Activated B cell treated with CpG ODN at 0.5 μM for 24 hours (primary cell): ENCODE data around the gene MRPS26. TPM values are rescaled to one million over a fixed set of nuclear protein-coding genes. Genes with fewer than 3 reads are reported as not detected.
A peak's percentile ranks its signal among the peaks of the same experiment; 100 is the strongest.

Experiments
- ATAC-seq: fragments of 200-7000 bp; cut with Tn5 transposase; one replicate; pipeline ENCODE4 v1.10.0; 2021; ENCODE audit warnings: low read depth, mild to moderate bottlenecking, moderate library complexity
- CTCF ChIA-PET: fragments of 350-600 bp; sonication (Branson Sonifier 250); formaldehyde crosslinking; loops from one replicate; lab custom pipeline; 2021; ENCODE audit warnings: antibody characterized with exemption; lab: Charles Lee
- POLR2A ChIA-PET: fragments of 350-600 bp; sonication (Branson Sonifier 250); formaldehyde crosslinking; loops from one replicate; lab custom pipeline; 2021; ENCODE audit warnings: antibody characterized with exemption; lab: Charles Lee
- DNase-seq: peaks from one replicate; pipeline ENCODE4 v3.0.0; 2022
- H3K27ac Mint-ChIP-seq: one replicate; pipeline ENCODE4 v1.8.0; 2020; ENCODE audit warnings: mixed read lengths
- H3K27me3 Mint-ChIP-seq: one replicate; pipeline ENCODE4 v1.8.0; 2021; ENCODE audit warnings: mixed read lengths
- H3K36me3 Mint-ChIP-seq: one replicate; pipeline ENCODE4 v1.8.0; 2021; ENCODE audit warnings: low read depth, mixed read lengths
- H3K4me1 Mint-ChIP-seq: one replicate; pipeline ENCODE4 v1.8.0; 2021; ENCODE audit warnings: mixed read lengths
- H3K4me3 Mint-ChIP-seq: one replicate; pipeline ENCODE4 v1.8.0; 2020; ENCODE audit warnings: mild to moderate bottlenecking, mixed read lengths
- H3K9me3 Mint-ChIP-seq: one replicate; pipeline ENCODE4 v1.8.0; 2020; ENCODE audit warnings: mixed read lengths
- intact Hi-C: fragments of 100-400 bp; cut with micrococcal nuclease; formaldehyde crosslinking; loops from one replicate; pipeline ENCODE4 v1.15.1; 2024
- total RNA-seq: library from RNA; stranded (reverse); gene quantifications from 2 replicates; pipeline ENCODE4 v1.2.3, GENCODE V29; 2022
- TF ChIP-seq, protein P1 (sequence below): fragments of 200-600 bp; IDR thresholded peaks from one replicate; pipeline ENCODE4 v1.8.0; 2022; ENCODE audit warnings: antibody characterized with exemption, mild to moderate bottlenecking

The MRPS26 gene
- total RNA-seq, 1 donor from 2014 or later: 30.6 TPM

DNA sequence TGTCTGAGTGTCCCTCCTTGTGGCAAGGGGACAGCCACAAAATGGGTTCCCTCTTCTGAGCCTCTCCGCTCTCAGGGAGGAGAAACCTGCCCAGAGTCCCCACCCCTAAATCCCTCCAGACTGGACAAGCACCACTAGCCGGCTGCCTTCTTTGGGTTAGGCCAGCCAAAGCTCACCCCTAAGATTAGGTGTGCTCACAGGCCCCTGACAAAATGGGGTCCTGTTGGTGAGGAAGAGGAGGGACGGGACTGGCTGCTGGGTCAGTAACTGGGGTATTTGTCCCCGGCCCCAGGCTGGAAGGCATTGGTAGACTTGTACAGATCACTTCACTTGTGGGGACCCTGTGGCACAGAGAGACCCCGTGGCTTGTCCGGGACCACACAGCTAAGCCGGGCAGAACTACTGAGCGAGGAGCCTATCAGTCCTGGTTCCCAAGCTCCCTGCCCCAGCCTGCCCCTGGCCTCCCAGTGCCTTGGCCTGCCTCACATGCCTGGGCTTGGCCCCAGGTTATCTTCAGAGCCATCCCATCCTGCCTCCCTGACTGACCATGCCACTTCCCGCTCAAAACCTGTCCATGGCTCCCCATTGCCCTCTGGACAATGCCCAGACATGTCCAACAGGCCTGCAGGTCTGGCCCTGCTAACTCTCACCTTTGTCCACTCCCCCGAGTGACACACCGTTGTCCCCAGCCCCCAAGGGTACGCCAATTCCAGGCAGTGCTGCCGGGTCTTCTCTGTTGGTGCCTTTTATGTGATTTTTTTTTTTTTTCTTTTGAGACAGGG, 49.2 kb downstream of the MRPS26 start:
- intact Hi-C loops: no loop called here
- ChIA-PET CTCF (interaction anchor here (0.7 kb wide), 1 partner anchor 300 kb away, joined by 3 read pairs; no protein-coding TSS in a partner anchor), POLR2A (interaction anchor here (0.7 kb wide), 1 partner anchor 1224 kb away, joined by 3 read pairs; no protein-coding TSS in a partner anchor)
- ATAC-seq (no peak), DNase-seq (no peak)
- Mint-ChIP-seq H3K27ac (peak overlapping the region; percentile 31), H3K4me1 (peaks cover 23% of the 10 kb centered on the region), H3K36me3 (no peaks in the 10 kb centered on the region), H3K27me3 (peaks cover 13% of the 10 kb centered on the region), H3K9me3 (no peaks in the 10 kb centered on the region), H3K4me3 (no peak overlapping the region)
- TF ChIP-seq, protein P1, sequence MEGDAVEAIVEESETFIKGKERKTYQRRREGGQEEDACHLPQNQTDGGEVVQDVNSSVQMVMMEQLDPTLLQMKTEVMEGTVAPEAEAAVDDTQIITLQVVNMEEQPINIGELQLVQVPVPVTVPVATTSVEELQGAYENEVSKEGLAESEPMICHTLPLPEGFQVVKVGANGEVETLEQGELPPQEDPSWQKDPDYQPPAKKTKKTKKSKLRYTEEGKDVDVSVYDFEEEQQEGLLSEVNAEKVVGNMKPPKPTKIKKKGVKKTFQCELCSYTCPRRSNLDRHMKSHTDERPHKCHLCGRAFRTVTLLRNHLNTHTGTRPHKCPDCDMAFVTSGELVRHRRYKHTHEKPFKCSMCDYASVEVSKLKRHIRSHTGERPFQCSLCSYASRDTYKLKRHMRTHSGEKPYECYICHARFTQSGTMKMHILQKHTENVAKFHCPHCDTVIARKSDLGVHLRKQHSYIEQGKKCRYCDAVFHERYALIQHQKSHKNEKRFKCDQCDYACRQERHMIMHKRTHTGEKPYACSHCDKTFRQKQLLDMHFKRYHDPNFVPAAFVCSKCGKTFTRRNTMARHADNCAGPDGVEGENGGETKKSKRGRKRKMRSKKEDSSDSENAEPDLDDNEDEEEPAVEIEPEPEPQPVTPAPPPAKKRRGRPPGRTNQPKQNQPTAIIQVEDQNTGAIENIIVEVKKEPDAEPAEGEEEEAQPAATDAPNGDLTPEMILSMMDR: no peak

Other genes starting within 250 kb of the MRPS26 start
- 8.5 and 9.8 TPM in 2 replicates for gene CPXM1, start 245.4 kb upstream of the MRPS26 start, total RNA-seq
- gene C20orf141, start 231.1 kb upstream of the MRPS26 start, total RNA-seq: not detected in 2 replicates
- not detected in 2 replicates for gene TMEM239, start 229.7 kb upstream of the MRPS26 start, total RNA-seq
- 53.2 and 59.1 TPM in 2 replicates for gene PCED1A, start 205.4 kb upstream of the MRPS26 start, total RNA-seq
- gene VPS16, start 205.3 kb upstream of the MRPS26 start, total RNA-seq: 54.7 and 56.9 TPM in 2 replicates
- gene PTPRA, start 172.6 kb upstream of the MRPS26 start, total RNA-seq: 43.6 and 46.7 TPM in 2 replicates
- 0.75 TPM in 1 of 2 replicates, not detected in the other for gene GNRH2, start 2.4 kb upstream of the MRPS26 start, total RNA-seq
- not detected in 2 replicates for gene OXT, start 25.6 kb downstream of the MRPS26 start, total RNA-seq
- not detected in 2 replicates for gene AVP, start 38.7 kb downstream of the MRPS26 start, total RNA-seq
- gene FASTKD5, start 113.8 kb downstream of the MRPS26 start, total RNA-seq: 23.7 and 24.6 TPM in 2 replicates
- gene UBOX5, start 113.8 kb downstream of the MRPS26 start, total RNA-seq: 8.9 and 9.6 TPM in 2 replicates
- 0.64 and 0.84 TPM in 2 replicates for gene LZTS3, start 127.5 kb downstream of the MRPS26 start, total RNA-seq
- gene DDRGK1, start 158.6 kb downstream of the MRPS26 start, total RNA-seq: 37.1 and 46.1 TPM in 2 replicates
- gene ITPA, start 163.4 kb downstream of the MRPS26 start, total RNA-seq: 82.1 and 84.8 TPM in 2 replicates
- gene SLC4A11, start 193.1 kb downstream of the MRPS26 start, total RNA-seq: 0.58 and 0.88 TPM in 2 replicates